Esophagus (tissue), 2 donors: ENCODE data around the gene PPP3CA. TPM values are rescaled to one million over a fixed set of nuclear protein-coding genes. Genes with fewer than 3 reads are reported as not detected.

ENCODE experiments used
- H3K27ac ChIP-seq, 2 donors: one replicate each; pipeline ENCODE4 v1.5.1; 2013; ENCODE audit warnings: low read depth in 2 of 2, mild to moderate bottlenecking in 2 of 2, inconsistent platforms in 1 of 2, low read length in 1 of 2, moderate library complexity in 1 of 2
- H3K27me3 ChIP-seq, 2 donors: one replicate each; pipeline ENCODE4 v1.6.1; 2013; ENCODE audit warnings: low read length in 2 of 2, control low read depth in 1 of 2, mild to moderate bottlenecking in 1 of 2; ENCODE audit not compliant: insufficient read depth in 2 of 2, control insufficient read depth in 1 of 2
- H3K36me3 ChIP-seq, 2 donors: one replicate each; pipeline ENCODE4 v1.6.1; 2013; ENCODE audit warnings: low read length in 1 of 2; ENCODE audit not compliant: control insufficient read depth in 2 of 2, insufficient read depth in 2 of 2
- H3K4me1 ChIP-seq, 2 donors: one replicate each; pipeline ENCODE4 v1.6.1; 2013; ENCODE audit warnings: low read length in 1 of 2; ENCODE audit not compliant: control insufficient read depth in 2 of 2, insufficient read depth in 2 of 2
- H3K4me3 ChIP-seq, 2 donors: one replicate each; pipeline ENCODE4 v1.5.1; 2013; ENCODE audit warnings: low read length in 2 of 2, mild to moderate bottlenecking in 2 of 2, low read depth in 1 of 2, moderate library complexity in 1 of 2
- H3K9me3 ChIP-seq, 2 donors: one replicate each; pipeline ENCODE4 v1.6.1; 2013; ENCODE audit warnings: mild to moderate bottlenecking in 2 of 2, low read depth in 1 of 2, low read length in 1 of 2, moderate library complexity in 1 of 2; ENCODE audit not compliant: control insufficient read depth in 2 of 2, insufficient read depth in 1 of 2
- WGBS, 2 donors: extraction: QIAGEN DNeasy Blood & Tissue Kit; methylation state at CpG; one replicate each; pipeline ENCODE4 v1.1.7; 2013; 5-methylcytosine and 5-hydroxymethylcytosine counted together
- polyA plus RNA-seq, 2 donors: library from polyadenylated mRNA; stranded (reverse); fragments of 200-250 nt; gene quantifications; one replicate each; pipeline ENCODE4 v1.2.3, GENCODE V29; 2013
- donor health status: healthy with polysubstance abuse.
- donor health status: Bipolar disorder and iron deficiency.

The PPP3CA gene
- polyA plus RNA-seq, 2 donors, result 5.2 to 5.8 TPM

DNA sequence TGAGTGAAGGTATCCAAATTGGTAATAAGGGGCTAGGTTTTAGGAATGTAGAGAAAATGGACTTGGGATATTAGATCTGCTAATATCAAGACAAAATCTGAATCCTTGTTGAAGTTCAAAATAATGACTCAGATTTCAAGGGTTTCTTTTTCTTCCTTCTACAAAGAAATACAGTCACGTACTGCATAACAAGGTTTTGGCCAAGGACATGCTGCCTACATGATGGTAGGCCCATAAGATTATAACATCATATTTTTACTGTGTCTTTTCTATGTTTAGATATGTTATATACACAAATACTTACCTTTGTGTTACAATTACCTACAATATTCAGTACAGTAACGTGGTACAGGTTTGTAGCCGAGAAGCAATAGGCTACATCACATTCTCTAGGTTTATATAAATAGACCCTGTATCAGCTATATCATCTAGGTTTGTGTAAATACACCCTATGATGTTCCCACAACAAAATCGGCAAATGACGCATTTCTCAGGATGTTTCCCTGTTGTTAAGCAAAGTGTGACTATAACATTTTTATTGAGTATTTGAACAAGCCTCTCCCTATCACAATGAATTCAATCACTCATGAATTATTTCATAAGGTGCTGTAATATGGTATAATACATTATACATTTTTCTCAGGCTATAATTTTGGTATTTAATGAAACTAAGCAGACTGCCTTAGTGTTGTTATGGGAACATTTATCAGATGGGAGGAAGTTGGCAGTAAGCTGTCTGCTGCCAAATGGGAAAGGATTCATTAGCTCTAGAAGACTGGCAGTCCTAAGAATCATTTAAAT, 186.3 kb downstream of the PPP3CA start:
- Histone ChIP-seq H3K36me3 (no peaks in the 10 kb centered on the region), H3K4me3 (no peak overlapping the region), H3K27ac (no peak overlapping the region), H3K9me3 (no peaks in the 10 kb centered on the region), H3K27me3 (no peaks in the 10 kb centered on the region), H3K4me1 (no peaks in the 10 kb centered on the region)
- WGBS, 2 donors, result 90 to 93% methylated on average over 5 of the region's 5 CpGs

DNA sequence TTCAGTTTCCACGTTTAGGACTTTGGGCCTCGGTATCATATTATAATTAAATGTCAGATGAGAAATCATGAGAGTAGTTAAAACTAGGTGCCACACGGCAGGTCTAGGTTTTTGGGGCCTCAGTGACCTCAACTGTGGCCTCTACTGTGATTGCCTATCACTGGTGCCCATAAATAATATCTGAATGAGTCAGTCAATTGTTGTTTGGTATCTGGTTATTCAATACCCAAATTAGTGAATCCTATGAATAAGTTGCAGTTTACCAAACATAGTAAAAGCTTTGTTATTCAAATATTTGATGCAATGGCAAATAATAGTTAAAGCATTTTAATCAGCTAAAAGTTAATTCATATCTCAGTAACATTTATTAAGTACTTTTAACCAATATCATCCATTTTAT, 188.8 kb downstream of the PPP3CA start:
- H3K9me3 ChIP-seq, result no peaks in the 10 kb centered on the region
- H3K27ac ChIP-seq, result no peak overlapping the region
- H3K4me3 ChIP-seq, result no peak overlapping the region
- no peaks in the 10 kb centered on the region for H3K36me3 ChIP-seq
- H3K27me3 ChIP-seq, result no peaks in the 10 kb centered on the region
- no peaks in the 10 kb centered on the region for H3K4me1 ChIP-seq
- 67 to 80% methylated on average over 3 of the region's 3 CpGs for WGBS, 2 donors

DNA sequence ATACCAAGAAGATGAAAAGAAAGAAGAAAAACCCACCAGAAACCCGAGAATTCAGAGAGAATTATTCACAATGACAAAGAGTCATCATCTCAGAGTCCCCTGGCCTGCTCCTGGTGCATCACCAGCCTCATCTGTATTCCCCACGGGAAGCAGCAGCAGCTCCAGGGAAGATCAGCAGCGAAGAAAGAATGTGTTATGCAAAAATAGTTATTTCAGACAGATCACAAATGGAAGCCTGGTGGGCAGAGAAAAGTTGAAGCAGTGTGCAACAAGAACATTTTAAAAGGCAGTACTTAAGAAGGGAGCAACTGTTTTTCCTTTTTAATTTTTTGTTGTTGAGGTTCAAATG, 189.2 kb downstream of the PPP3CA start:
- WGBS, 2 donors, result 73 to 77% methylated on average over 3 of the region's 3 CpGs
- H3K4me1 ChIP-seq, result no peaks in the 10 kb centered on the region
- no peaks in the 10 kb centered on the region for H3K27me3 ChIP-seq
- no peak overlapping the region for H3K4me3 ChIP-seq
- H3K36me3 ChIP-seq, result no peaks in the 10 kb centered on the region
- no peaks in the 10 kb centered on the region for H3K9me3 ChIP-seq
- H3K27ac ChIP-seq, result no peak overlapping the region

DNA sequence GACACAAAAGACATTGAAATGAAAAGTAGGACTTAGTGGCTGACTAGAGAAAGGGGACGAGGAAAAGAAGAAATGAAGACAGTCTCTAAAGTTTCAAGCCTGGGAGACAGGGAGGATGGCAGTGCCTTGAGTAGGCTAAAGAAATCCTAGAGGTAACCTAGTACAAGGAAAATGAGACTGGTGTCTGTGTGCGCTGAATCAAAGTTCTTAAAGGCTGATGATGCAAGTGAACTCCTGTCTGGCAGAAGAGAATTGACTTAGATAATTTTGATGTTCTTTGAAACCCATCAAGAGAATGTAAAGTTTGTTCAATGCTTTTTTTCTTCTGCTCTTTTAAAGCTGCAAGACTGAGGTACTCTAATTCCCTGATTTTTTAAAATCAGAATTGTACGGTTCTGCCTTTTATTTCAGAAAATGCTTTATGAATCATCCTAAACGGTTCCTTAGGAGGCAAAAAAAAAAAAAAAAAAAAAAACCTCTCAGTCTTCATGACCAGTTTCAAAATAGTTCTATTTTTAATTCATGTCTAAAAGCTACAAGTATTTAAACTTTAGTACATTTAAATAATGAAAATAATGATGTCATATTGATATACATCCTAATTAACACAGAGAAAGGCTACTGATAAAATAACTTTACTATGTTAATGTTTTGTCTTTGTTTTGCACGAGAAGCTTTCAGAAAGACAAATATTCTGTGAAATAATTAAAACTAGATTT, 189.8 kb downstream of the PPP3CA start:
- H3K4me3 ChIP-seq, result no peak overlapping the region
- 61 to 78% methylated on average over 5 of the region's 5 CpGs for WGBS, 2 donors

DNA sequence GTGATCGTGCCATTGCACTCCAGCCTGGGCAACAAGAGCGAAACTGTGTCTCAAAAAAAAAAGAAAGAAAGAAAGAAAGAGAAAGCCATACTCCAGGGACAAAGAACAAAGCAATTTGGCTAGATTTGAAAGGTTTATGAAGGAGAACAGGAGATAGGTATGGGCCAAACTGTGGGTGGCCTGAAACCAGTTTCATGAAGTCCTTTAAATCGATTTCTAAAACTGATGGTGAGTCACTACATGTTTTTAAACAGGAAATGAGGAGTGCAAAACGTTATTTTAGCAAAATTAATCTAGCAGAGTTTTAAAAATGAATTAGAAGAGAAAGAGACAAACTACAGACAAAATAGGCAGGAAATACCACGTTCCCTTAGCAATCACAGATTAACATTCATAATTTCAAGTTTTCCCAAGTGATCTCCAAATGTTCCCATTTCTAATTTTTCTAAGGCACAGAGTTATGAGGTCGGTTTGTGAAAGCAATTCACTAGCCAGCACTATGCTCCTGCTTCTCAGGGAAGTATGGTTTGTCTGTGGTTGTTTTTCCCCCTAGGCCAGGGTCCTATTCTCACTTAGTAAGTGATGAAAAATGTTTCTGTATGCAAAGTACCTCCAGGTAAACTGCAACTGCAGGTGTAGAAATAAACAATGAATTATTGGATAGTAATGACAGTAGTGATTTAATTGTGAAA, 190.6 kb downstream of the PPP3CA start:
- no peak overlapping the region for H3K27ac ChIP-seq
- H3K4me1 ChIP-seq, result no peaks in the 10 kb centered on the region
- WGBS, 2 donors, result 45 to 62% methylated on average over 6 of the region's 6 CpGs
- no peak overlapping the region for H3K4me3 ChIP-seq
- H3K36me3 ChIP-seq, result no peaks in the 10 kb centered on the region
- H3K27me3 ChIP-seq, result no peaks in the 10 kb centered on the region
- no peaks in the 10 kb centered on the region for H3K9me3 ChIP-seq

More for the DNA sequence above, 189.8 kb downstream of the PPP3CA start:
- H3K4me1 ChIP-seq, result no peaks in the 10 kb centered on the region
- no peaks in the 10 kb centered on the region for H3K9me3 ChIP-seq
- H3K27me3 ChIP-seq, result no peaks in the 10 kb centered on the region
- H3K36me3 ChIP-seq, result no peaks in the 10 kb centered on the region
- H3K27ac ChIP-seq, result no peak overlapping the region

DNA sequence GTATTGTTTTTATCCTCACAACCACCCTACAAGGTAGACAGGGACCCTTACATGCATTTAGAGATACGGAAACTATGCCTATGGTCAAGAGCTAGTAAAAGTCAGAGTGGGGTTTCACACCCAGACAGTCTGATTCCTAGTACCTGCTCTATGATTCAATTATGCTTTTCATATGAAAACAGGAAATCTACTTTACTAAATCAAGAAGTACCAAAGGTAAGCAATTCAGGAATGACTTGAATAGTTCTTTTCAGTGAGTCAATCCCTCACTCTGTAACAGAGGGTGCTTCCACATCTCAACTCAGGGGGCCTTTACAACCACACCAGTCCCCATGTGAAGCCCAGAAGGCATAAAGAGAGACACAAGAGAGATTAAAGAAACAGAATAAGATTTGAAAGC, 191.4 kb downstream of the PPP3CA start:
- H3K9me3 ChIP-seq, result no peaks in the 10 kb centered on the region
- no peaks in the 10 kb centered on the region for H3K36me3 ChIP-seq
- H3K27ac ChIP-seq, result no peak overlapping the region
- H3K27me3 ChIP-seq, result no peaks in the 10 kb centered on the region
- WGBS, 2 donors, result 73 to 94% methylated on average over 1 of the region's 1 CpG
- no peak overlapping the region for H3K4me3 ChIP-seq
- H3K4me1 ChIP-seq, result no peaks in the 10 kb centered on the region

DNA sequence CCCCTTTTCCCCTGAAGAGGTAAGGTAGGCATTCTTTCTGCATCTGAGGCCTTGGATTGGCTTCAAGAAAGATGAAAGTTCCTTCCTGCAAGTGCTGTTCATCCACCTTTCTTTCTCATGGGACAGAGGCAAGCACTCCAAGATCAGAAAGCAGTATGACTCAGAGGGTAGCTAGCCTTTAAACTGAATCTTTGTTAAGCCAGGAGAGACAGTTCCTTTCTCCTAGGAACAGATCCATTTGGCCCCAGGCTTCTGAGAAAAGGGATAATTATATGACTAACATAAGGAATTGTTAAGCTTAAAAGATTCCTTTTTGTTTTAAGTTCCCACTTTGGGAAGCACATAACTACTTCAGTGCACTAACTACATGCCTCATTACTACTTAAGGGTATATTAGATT, 192.0 kb downstream of the PPP3CA start:
- H3K4me3 ChIP-seq, result no peak overlapping the region
- H3K9me3 ChIP-seq, result no peaks in the 10 kb centered on the region
- no peak overlapping the region for H3K27ac ChIP-seq
- H3K4me1 ChIP-seq, result no peaks in the 10 kb centered on the region
- H3K36me3 ChIP-seq, result no peaks in the 10 kb centered on the region
- no peaks in the 10 kb centered on the region for H3K27me3 ChIP-seq

DNA sequence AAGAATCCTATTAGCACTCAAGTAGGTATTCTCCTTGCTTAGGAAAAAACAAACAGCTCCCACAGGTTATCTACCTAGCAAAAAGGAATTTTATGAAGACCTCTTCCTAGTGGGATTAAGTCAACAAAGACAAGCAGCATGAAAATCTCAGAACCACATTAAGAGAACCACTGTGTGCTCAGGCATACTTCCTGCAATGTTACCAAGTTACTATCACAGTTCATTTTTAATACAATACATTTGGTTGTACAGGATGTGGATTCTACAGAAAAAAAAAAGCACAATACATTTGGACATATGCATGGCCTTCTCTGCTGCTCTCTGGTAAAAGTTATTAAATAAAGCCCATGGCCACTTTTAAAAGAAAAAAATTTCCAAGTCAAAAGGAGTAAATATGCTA, 193.7 kb downstream of the PPP3CA start:
- Histone ChIP-seq H3K27ac (no peak overlapping the region), H3K36me3 (no peaks in the 10 kb centered on the region), H3K4me3 (no peak overlapping the region)

DNA sequence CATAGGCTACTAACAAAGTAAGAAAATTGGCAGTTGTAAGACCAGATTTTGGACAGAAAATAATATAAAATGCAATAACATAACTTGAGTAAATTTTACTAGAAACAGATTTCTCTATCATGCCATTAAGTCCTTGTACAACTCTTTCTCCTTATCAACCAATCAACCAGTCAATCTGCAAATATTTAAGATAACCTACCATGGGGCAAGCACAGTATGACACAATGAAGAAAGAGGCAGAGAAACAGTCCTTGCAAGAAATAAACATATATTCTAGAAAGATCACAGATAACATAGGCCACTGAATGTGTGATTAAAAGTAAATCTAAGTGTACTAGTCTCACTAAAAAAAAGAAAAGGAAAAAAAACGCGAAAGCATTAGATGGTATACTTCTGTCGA, 194.8 kb downstream of the PPP3CA start:
- no peak overlapping the region for H3K27ac ChIP-seq
- 96 to 98% methylated on average over 3 of the region's 3 CpGs for WGBS, 2 donors
- no peaks in the 10 kb centered on the region for H3K27me3 ChIP-seq
- H3K36me3 ChIP-seq, result no peaks in the 10 kb centered on the region
- H3K4me1 ChIP-seq, result no peaks in the 10 kb centered on the region
- H3K4me3 ChIP-seq, result no peak overlapping the region
- no peaks in the 10 kb centered on the region for H3K9me3 ChIP-seq

More for the DNA sequence above, 193.7 kb downstream of the PPP3CA start:
- H3K4me1 ChIP-seq, result no peaks in the 10 kb centered on the region
- no peaks in the 10 kb centered on the region for H3K27me3 ChIP-seq
- H3K9me3 ChIP-seq, result no peaks in the 10 kb centered on the region
